Measurements from ENCODE around the gene S1PR5.

S1PR5 gene

GRCh38 chr19:10517361-10517759 is at the start of gene S1PR5:
S1PR5 (minus strand) TSS chr19:10517447; CDS start chr19:10515011, 2,436 bp downstream.
- TF ChIP-seq CTCF (conservative IDR thresholded peaks at IDR 0.05), result 0 out of 2 replicates have a peak, but pooled peaks have one; percentile 14

GRCh38 chr19:10566658-10567410 is 49.6 kb upstream of the S1PR5 start:
- TF ChIP-seq CTCF (conservative IDR thresholded peaks at IDR 0.05), result no peak
- no peak overlapping the region for H3K27ac ChIP-seq

More at GRCh38 chr19:10517361-10517759, at the start of gene S1PR5:
- H3K27ac ChIP-seq, result peak within 1 kb of the TSS; percentile 20; the same call in 1 of the 2 replicates

- TF ChIP-seq CTCF (conservative IDR thresholded peaks at IDR 0.05), result no peak
- H3K27ac ChIP-seq, result no peak overlapping the region
Observed at GRCh38 chr19:10566408-10566657, 49.1 kb upstream of the S1PR5 start.

GRCh38 chr19:10565567-10566407 is 48.5 kb upstream of the S1PR5 start, which contains the start of gene KRI1:
KRI1 (minus strand) TSS chr19:10566010; CDS start chr19:10565999, 11 bp downstream.
- TF ChIP-seq CTCF (conservative IDR thresholded peaks at IDR 0.05), result 0 out of 2 replicates have a peak, but pooled peaks have one; percentile 16
- peak within 1 kb of the TSS; percentile 81 for H3K27ac ChIP-seq

GRCh38 chr19:10565028-10565566 is 47.9 kb upstream of the S1PR5 start:
- peak overlapping the region; percentile 81 for H3K27ac ChIP-seq
- peak; percentile 37 for TF ChIP-seq CTCF (conservative IDR thresholded peaks at IDR 0.05)

- no peak overlapping the region for H3K27ac ChIP-seq
- TF ChIP-seq CTCF (conservative IDR thresholded peaks at IDR 0.05), result no peak
Observed at GRCh38 chr19:10562609-10563008, 45.4 kb upstream of the S1PR5 start.

GRCh38 chr19:10560154-10560553 is 42.9 kb upstream of the S1PR5 start:
- no peak for TF ChIP-seq CTCF (conservative IDR thresholded peaks at IDR 0.05)
- H3K27ac ChIP-seq, result no peak overlapping the region

All from VCaP (cell line).